Measurements from ENCODE around the gene SLC25A20.
"Not testable (repeated sequence)": the region's sequence is repeated elsewhere in the genome, so short reads cannot be mapped to it uniquely, and the experiment has no call there.

SLC25A20 gene, protein sequence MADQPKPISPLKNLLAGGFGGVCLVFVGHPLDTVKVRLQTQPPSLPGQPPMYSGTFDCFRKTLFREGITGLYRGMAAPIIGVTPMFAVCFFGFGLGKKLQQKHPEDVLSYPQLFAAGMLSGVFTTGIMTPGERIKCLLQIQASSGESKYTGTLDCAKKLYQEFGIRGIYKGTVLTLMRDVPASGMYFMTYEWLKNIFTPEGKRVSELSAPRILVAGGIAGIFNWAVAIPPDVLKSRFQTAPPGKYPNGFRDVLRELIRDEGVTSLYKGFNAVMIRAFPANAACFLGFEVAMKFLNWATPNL
- total RNA-seq: 8.3 reads per million, percentile 28 among the genes with 10 or more reads in this experiment

DNA sequence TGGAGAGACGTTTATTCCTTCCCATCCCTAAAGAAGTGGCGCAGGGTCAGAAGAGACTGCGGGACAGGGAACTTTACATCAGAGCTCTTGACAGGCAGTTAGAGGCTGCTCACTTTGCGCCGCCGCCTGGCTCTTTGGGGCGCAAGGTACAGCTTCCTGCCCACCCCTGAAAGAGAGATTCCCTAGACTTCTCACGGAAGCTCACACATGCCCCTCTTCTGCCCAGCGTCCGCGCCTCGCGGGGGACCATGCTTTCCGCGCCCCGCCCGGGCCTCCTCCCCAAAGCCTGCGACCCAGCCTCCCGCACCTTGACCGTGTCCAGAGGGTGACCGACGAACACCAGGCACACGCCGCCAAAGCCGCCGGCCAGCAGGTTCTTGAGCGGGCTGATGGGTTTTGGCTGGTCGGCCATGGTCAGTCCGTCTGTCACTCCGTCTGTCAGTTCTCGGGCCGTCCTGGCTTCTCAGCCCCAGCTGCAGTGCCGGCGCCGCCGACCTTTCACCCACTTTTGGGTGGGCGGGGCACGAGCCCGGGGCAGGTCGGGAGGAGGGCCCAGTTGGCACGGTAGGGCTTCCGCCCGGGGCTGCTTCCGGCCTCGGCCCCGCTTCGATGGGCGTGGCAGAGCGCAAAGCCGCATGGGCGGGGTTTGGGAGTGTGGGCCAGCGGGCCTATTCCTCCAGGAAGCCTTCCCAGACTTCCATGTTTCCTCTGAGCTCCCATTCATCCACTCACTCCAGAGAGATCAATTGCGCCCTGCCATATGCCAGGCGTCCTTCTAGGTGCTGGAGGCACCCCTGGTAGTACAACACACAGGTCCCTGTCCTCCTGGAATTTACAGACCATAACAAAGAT, at the start of gene SLC25A20:
TSS of gene SLC25A20 (minus strand) at position 500 of the 852 bp plus-strand sequence. CDS start at position 412, 88 bp downstream.
- DNase-seq: peak; percentile 82

DNA sequence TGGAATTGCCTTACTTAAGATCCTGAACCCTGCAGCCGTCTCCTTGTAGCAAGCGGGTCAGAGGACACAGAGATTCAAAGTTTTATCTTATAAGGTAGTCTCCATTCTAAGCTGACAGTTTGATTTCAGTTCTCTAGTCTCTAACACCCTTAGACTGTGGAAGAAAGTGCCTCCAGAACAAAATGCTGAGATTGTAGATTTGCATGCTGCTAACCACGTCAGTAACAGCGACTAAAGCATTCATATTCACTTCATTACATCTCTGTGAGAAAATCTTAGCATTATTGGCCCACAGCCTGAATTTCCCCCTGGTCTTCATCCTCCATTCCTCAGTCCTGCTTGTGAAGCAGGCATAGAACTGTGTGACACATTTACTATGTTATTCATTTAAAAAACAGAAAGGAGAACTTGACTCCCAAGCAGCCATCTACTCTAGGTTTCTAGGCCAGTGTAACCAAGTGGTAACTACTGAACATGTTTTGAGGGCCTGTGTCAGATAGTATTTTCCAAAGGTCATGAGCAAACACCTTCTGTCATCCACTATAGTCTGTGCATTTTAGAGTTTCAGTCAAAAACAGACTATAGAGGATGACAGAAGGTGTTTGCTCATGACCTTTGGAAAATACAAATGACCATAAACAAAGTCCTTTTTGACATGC, 47.3 kb upstream of the SLC25A20 start:
- DNase-seq: no peak

DNA sequence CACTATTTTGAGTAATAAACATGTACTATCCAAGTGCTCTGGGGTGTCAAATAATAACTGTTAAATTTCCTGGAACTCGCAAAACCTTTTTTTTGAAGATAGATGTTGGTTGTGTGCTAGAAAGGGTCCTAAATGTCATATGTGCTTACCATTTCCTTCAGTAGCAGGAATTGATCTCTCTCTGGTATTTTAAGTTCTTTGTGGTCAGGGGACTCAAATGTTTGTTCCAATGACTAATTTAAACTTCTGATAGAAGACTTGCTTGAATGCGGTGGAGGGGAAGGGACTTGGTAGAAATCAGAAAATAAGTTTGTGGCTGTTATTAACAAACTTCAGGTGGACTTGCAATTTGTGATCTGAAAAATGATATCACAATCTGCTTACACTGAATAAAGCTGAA, 46.8 kb upstream of the SLC25A20 start:
- no peak for DNase-seq

DNA sequence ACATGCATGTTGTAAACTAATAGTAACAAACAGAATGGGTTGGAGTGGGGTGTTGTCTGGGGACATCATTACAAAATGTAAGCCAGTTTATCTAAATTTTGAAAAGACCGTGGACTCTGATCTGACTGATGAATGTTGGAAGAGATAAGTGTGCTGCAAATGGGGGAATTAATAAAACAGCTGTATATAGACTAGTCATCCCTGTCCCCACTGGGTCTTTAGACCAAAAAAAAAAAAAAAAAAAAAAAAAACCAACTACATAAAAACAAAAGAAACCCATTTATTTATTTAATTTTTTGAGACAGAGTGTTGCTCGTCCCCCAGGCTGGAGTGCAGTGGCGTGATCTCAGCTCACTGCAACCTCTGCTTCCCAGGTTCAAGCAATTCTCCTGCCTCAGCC, 40.0 kb upstream of the SLC25A20 start:
- no peak for DNase-seq

DNA sequence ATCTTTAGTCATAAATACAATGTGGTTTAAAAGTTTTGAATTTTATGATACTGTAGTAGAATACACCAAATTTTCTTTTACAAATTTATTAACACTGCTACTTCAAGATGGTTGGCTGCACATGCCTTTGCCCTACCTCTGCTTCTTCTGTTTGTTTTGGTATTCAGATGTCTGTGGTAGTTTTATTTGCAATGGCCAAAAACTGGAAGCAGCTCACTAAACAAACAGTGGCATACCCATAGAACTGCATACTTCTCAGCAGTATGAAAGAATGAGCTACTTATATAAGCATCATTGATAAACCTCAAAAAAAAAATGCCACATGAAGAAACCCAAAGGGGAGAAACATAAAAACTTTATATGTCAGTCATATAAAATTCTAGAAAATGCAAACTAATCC, 39.5 kb upstream of the SLC25A20 start:
- no peak for DNase-seq

DNA sequence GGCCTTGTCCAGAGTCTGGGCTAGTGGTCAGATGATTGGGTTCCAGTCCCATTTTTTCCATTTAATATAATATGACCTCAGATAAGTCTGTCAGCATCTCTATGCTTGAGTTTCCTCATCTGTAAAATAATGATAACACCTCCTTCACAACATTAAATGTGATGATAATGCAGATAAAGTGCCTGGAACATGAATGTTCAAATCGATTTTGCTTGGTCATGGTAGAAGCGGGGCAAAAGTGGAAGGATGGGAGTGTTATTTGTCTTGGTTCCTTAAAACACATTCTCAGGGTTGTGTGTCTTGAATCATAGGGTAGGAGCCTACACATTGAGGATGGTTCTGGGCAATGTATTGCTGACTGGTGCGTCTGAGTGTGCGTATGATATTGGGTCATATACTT, 36.8 kb upstream of the SLC25A20 start:
- DNase-seq: no peak

DNA sequence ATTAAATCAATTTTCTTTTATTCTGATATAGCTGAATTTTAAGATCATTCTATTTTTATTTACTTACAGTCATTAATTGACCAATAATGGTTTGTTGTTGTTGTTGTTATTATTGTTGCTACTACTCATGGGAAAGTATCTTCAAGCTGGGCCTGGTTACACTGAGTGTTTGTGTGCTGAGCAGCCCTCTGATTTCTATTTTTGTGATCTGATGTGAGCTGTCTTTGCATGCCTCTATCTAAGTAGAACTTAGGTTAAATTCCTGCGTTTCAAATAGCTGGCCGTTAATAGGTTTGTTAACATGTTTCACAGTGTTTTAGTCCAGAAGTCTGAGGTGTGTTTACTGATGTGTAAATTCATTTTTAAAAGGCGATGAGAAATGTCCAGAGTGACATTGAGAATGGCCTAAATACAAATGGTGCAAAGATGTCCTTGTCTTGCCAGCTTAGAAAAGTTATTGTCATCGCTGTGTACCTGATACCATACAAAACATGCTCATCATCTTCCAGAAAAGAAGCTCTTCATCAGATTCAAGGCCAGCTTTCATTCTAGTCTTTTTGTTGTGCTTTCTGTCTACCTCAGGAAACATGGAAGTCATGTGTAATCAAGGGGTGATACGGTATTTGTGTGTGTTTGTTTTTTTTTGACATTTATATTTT, 35.8 kb upstream of the SLC25A20 start:
- no peak for DNase-seq

DNA sequence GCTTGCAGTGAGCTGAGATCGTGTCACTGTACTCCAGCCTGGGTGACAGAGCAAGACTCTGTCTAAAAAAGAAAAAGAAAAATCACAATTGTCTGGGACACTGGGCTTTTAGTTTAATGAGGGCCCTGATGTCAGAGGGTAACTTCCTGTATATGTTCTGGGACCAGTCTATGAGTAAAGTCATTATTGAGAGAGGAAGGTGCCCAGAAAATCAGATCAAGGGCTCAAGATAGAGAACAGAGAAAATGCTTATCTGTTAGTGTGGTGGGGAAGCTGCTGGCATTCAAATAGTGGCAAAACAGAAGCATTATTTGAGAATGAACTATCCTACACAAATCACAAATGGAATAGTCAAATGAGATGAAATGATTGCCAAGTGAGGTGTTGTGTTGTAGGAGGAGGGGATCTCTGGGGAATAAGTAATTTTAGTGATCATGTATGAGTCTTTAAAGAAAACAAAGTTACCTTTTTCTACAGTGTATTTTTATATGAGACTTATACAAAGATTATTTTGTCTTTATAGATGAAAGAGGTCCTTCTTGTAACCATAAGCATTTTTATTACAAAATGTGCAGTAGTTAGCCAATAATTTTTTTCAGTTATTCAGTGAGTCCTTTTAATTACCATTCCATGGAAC, 33.4 kb upstream of the SLC25A20 start:
- DNase-seq: no peak

DNA sequence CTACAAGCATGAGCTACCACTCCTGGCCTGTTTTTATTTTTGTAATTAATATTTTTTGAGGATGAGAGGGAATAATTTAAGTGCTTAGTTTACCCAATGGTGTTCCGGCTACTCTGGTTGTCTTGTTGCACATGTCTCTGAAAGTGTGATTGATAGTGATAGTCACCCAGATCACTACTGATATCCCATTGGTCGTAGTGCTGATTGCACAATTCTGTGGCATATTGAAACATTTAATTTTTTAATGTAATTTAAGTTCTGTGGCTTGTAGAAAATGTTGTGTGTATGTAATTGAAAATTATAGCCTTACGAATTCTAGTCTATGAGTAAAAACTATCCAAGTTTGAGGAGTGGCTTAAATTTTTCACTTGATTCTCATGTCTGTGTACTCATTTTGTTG, 31.9 kb upstream of the SLC25A20 start:
- no peak for DNase-seq

DNA sequence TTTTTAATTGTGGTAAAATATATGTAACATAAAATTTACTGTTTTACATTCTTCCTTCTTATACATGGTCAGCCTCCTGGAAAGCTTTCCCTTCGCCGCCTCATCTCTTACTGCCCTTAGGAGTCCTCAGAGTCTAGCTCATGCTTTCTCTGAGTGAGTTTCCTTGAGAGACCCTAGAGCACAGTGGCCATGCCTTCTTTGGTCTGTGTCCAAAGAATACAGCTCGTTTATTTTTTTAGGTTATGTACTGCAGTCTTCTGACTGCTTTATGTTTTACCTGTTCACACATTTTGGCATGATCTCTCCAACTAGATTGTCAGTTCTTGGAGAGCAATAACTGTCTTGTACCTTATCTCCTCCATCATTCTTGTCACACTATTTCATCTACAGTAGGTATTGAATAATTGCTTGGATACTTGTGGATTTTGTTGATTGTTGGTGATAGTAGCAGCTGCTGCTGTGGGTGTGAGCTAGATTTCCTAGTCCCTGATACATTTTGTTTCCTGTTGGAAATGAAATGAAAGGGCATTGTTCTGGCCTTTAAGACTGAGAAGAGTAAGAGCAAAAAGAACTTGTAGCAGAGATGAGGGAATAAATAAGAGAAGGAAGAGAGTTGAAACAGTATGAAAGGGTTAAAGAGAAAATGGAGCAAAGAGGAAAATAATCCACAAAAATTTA, 30.8 kb upstream of the SLC25A20 start:
- no peak for DNase-seq

DNA sequence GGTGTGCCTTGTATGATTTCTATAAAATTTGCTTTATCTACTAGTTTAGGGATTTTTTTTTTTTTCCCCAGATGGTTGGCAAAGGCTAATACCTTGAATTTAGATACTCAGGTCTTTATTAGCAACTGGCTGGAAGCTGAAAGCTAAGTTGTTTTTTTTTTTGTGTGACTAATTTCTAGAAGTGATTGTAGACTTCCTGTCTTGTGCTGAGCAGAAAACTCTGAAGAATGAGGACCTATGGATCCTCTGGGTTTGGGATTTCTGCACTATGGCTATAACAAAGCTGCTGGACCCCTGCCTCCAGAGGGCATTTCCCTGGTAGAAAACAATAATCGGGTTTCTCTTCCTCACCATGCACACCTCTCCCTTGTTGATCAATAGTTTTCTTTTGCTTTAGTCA, 30.0 kb upstream of the SLC25A20 start:
- DNase-seq: no peak

DNA sequence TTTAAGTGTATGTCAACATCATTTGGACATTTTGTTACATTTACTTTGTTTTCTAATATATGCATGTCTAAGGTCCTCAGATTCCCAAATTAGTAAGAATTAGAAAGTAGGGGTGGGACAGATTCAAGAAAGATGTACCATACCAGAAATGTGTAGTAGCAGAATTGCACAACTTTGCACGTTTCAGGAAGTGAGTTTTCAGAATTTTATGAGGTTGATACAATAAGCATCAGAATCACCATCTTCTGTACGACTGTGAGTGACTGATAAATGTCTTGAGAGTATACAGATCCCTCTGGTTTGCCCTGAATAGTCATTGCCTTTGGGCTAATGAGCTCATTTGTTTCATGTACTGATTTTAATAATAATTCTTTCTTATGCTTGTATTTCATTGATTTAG, 29.2 kb upstream of the SLC25A20 start:
- no peak for DNase-seq

DNA sequence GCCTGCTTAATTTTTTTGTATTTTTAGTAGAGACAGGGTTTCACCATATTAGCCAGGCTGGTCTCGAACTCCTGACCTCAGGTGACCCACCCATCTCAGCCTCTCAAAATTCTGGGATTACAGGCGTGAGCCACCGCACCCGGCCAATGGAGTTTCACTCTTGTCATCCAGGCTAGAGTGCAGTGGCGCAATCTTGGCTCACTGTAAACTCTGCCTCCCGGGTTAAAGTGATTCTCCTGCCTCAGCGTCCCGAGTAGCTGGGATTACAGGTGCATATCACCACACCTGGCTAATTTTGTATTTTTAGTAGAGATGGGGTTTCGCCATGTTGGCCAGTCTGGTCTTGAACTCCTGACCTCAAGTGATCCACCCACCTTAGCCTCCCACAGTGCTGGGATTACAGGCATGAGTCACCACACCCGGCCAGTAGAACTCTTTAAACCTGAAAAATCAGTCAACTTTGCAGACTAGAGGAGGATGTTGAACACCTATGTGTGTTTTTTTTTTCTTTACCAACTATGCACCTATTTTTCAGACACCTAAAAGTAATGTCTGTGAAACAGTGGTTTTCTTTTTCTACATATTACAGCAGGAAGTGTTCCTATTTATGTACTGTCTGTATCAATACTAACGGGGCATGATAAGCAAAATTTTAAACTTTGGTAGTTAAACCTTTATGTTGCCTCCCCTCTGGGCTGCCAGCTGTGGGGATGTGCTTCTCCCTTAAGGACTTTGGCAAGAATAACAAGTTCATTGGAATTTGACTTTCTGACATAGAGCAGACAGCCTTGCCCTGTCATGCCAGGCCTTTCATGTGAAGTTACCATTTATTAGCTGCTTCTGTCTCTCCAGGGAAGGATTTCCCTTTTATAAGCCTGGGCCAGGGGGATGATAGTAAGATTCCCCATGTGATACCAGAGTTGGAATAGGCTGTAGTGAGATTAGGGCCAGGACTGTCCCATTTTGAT, 28.0 kb upstream of the SLC25A20 start:
- DNase-seq: no peak

DNA sequence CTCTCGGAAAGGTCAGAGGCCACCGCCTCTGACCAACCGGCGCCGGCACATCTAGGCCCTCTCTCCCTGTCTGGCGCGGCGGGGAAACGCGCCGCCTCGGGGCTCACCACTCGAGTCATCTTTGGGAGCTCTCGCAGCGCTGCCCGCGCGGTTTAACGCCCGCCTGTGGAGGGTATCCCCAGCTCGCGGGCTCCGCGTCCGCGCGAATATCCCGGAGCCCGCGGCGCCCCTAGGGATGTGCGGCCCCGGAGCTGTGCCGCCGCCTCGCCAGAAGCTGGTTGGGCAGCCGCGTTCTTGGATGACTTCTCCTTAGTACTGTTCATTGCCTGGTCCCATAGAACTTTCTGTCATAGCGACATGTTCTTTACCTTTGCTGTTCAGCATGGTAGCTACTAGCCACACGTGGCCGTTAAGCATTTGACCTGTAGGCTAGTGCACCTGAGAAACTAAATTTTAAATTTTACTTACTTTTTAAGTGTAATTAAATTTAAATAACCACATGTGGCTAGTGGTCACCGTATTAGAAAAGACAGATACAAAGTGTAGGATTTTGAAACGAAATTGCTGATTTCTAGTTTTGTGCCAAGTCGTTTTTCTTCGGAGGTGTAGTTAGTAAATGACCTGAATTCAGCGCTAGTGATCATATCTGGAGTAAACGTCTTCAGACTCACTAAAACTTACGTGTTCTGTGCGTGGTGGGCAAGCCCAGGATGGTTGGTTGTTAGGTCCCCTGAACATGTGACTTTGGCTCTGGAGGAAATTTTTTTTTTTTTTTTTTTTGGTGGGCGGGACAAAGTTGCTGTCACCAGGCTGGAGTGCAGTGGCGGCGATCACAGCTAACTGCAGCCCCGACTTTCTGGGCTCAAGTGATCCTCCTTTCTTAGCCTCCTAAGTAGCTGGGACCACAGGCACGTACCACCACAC, 20.8 kb upstream of the SLC25A20 start:
- DNase-seq: peak; percentile 48

DNA sequence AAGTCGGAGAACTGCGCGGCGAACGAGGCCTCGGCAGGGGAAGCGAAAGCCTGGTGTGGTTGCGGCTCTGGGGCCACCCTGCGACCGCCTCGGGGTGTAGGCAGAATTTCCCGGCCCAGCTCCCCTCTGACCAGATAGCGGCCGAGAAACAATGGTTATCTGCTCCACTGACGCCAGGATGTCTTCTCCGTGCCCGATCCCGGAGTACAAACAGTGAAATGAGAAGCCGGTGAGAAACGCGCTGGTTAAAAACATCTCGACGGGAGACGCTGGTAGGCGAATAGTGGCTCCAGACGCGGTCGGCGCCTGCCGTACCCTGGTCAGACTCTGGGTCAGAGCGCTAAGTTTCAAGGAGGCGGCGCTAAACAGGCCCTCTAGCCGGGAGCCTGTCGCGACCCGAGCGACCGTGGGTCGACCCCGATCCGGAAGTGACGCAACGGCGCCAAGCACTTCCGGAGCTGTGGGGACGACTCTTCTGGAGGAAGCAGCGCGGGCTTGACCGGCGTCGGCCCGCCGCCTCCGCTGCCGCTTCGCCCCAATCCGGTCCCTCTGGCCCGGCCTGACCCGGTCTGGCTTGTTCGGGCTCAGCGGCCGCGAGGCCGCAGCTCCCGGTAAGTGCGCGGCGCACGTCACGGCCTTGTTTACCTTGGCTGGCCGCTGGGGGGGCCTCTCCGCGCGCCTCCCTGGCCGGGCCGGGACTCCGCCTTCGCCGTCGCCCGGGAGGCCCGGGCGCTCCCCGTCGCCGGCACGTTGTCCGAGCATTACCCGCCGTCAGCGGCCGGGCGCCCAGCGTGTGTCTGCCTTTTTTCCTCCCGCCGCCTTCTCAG, 19.9 kb upstream of the SLC25A20 start, which contains the start of gene ARIH2:
TSS of gene ARIH2 (plus strand) at position 455 of the 827 bp plus-strand sequence. CDS start 8,717 bp downstream, outside the sequence.
- peak; percentile 86 for DNase-seq

DNA sequence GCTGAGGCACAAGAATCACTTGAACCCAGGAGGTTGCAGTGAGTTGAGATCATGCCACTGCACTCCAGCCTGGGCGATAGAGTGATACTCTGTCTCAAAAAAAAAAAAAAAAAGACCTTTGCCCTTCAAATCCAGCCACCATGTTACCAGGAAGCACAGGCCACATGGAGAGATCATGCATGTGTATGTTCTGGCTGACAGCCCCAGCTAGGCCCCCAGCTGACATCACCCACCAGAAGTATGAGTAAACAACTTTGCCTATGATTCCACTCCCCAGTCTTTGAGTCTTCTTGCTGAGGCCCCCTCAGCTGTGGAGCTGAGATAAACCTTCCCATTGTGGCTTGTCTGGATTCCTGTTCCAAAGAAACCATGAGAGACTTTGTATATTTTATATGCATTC, 16.6 kb upstream of the SLC25A20 start:
- no peak for DNase-seq

DNA sequence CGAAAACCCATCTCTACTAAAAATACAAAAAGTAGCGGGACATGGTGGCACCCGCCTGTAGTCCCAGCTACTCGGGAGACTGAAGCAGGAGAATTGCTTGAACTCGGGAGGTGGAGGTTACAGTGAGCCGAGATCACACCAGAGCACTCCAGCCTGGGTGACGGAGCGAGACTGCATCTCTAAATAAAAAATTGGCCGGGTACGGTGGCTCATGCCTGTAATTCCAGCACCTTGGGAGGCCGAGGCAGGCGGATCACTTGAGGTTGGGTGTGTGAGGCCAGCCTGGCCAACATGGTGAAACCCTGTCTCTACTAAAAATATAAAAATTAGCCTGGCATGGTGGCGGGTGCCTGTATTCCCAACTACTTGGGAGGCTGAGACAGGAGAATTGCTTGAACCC, 8.3 kb upstream of the SLC25A20 start:
- DNase-seq: not testable (repeated sequence)

DNA sequence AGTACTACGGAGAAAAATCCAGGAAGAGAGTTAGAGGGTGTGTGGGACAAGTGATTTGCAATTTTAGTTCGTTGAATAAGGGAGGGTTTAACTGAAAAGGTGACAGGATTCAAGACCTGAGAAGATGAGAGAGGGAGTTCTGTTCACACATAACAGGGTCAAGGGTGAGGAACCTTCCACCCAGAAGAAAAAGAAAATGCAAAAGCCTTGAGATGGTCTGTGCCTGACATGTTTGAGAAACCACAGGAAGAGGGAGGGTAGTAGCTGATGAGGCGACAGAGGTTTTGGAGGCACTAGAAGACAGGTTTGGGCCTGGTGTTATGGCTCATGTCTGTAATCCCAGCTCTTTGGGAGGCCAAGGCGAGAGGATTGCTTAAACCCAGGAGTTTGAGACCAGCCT, 591 bp upstream of the SLC25A20 start:
- no peak for DNase-seq

All from effector CD4-positive, alpha-beta T cell (primary cell).